Natural killer cell (primary cell): ENCODE measurements around the gene IFT122. TPM values are rescaled to one million over a fixed set of nuclear protein-coding genes. Genes with fewer than 3 reads are reported as not detected.
"Not testable (repeated sequence)": the region's sequence is repeated elsewhere in the genome, so short reads cannot be mapped to it uniquely, and the experiment has no call there.

Source experiments
- ATAC-seq, 3 donors: fragments of 150-1000 bp in 2 of 3; fragments of 200-7000 bp in 1 of 3; cut with Tn5 transposase; 1 replicate in 1 of 3; 2 replicates in 2 of 3; pipeline ENCODE4 v1.10.0; 2021; ENCODE audit warnings: mild to moderate bottlenecking in 2 of 3, moderate library complexity in 2 of 3
- DNase-seq, 2 donors: peaks; one replicate each; pipeline versions ENCODE4 v3.0.0 to v3.0.0-alpha.2; 2013 to 2021; ENCODE audit warnings: mixed read lengths in 1 of 2
- H3K27ac ChIP-seq: one replicate; pipeline ENCODE4 v1.5.1; 2013; ENCODE audit warnings: mild to moderate bottlenecking, low read length
- H3K27me3 ChIP-seq: one replicate; pipeline ENCODE4 v1.6.1; 2013; ENCODE audit warnings: low read length; ENCODE audit not compliant: control insufficient read depth, insufficient read depth
- H3K36me3 ChIP-seq: one replicate; pipeline ENCODE4 v1.6.1; 2013; ENCODE audit warnings: low read length; ENCODE audit not compliant: control insufficient read depth, insufficient read depth
- H3K4me1 ChIP-seq: one replicate; pipeline ENCODE4 v1.6.1; 2013; ENCODE audit warnings: low read length; ENCODE audit not compliant: control insufficient read depth, insufficient read depth
- H3K4me3 ChIP-seq: one replicate; pipeline ENCODE4 v1.5.1; 2013; ENCODE audit warnings: low read length
- H3K9me3 ChIP-seq: one replicate; pipeline ENCODE4 v1.6.1; 2013; ENCODE audit warnings: low read length; ENCODE audit not compliant: control insufficient read depth, insufficient read depth
- H3K27ac Mint-ChIP-seq, 2 donors: one replicate each; pipeline ENCODE4 v1.8.0; 2022; ENCODE audit warnings: mild to moderate bottlenecking in 2 of 2, mixed read lengths in 2 of 2, moderate library complexity in 1 of 2
- H3K27me3 Mint-ChIP-seq, 2 donors: one replicate each; pipeline ENCODE4 v1.8.0; 2022; ENCODE audit warnings: low read depth in 2 of 2, mixed read lengths in 2 of 2
- H3K36me3 Mint-ChIP-seq: one replicate; pipeline ENCODE4 v1.8.0; 2022; ENCODE audit warnings: mixed read lengths
- H3K4me1 Mint-ChIP-seq, 2 donors: one replicate each; pipeline ENCODE4 v1.8.0; 2022; ENCODE audit warnings: mixed read lengths in 2 of 2
- H3K4me3 Mint-ChIP-seq: one replicate; pipeline ENCODE4 v1.8.0; 2022; ENCODE audit warnings: mild to moderate bottlenecking, moderate library complexity, mixed read lengths
- H3K9me3 Mint-ChIP-seq, 2 donors: one replicate each; pipeline ENCODE4 v1.8.0; 2022; ENCODE audit warnings: mixed read lengths in 2 of 2
- WGBS: methylation state at CpG from one replicate; pipeline ENCODE4 v1.1.7; 2013; ENCODE audit warnings: missing lambda C conversion rate; ENCODE audit not compliant: insufficient coverage; 5-methylcytosine and 5-hydroxymethylcytosine counted together
- intact Hi-C: fragments of 100-400 bp; cut with micrococcal nuclease; formaldehyde crosslinking; loops from one replicate; pipeline ENCODE4 v1.14.2; 2022
- total RNA-seq, 4 donors: library from RNA; stranded (reverse); fragments of 120-200 nt in 1 of 4; gene quantifications; one replicate each; pipeline versions ENCODE4 v1.2.3 to v1.2.4, GENCODE V29; 2013 to 2022
- TF ChIP-seq, protein P1 (sequence below): fragments of 200-600 bp; IDR thresholded peaks from one replicate; pipeline ENCODE4 v1.8.0; 2022; ENCODE audit warnings: antibody characterized with exemption

Gene IFT122
- total RNA-seq, 3 donors from 2014 or later (not counting 1 experiment from before 2014, with no cell fraction given) = 20.7 to 26.6 (median 23.9) TPM

DNA sequence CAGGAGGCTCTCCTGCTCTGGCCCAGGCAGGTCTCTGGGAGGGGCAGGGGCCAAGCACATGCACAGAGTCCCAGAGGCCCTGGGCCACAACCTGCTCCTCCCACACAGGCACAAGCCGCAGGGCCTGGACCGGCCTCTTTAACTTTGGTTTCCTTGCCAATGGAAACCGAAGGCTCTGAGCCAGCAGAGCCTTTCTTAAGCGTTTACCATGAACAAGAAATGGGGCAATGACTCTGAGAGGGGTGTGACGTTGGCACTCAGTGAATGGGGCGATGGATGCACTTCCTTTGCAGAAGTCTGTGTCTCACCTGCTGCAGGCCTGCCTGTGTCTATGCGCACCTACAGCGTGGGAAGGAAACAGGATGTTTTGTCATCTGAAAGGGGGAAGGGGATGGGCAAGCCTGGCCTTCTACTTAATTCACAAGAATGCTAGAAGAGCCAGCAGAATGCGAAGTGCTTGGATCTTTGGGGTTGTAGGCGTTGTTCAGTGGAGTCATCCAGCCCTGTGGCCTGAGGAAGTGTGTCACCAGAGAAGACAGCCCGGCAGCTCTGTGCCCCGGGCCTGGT lies 41.8 kb downstream of the IFT122 start:
- intact Hi-C loops = no loop called here
- Histone ChIP-seq H3K27ac (no peak overlapping the region), H3K9me3 (no peaks in the 10 kb centered on the region), H3K4me1 (no peaks in the 10 kb centered on the region), H3K27me3 (no peaks in the 10 kb centered on the region), H3K36me3 (peaks cover 13% of the 10 kb centered on the region), H3K4me3 (no peak overlapping the region)
- DNase-seq (peak in 1 of 2 donors; percentile 75), ATAC-seq (peak in 1 of 3 donors; percentile 34)
- Mint-ChIP-seq H3K27ac (no peak overlapping the region), H3K4me3 (no peak overlapping the region), H3K27me3 (no peaks in the 10 kb centered on the region), H3K4me1 (no peaks in the 10 kb centered on the region), H3K9me3 (no peaks in the 10 kb centered on the region), H3K36me3 (peaks cover 3% of the 10 kb centered on the region)
- TF ChIP-seq, protein P1, sequence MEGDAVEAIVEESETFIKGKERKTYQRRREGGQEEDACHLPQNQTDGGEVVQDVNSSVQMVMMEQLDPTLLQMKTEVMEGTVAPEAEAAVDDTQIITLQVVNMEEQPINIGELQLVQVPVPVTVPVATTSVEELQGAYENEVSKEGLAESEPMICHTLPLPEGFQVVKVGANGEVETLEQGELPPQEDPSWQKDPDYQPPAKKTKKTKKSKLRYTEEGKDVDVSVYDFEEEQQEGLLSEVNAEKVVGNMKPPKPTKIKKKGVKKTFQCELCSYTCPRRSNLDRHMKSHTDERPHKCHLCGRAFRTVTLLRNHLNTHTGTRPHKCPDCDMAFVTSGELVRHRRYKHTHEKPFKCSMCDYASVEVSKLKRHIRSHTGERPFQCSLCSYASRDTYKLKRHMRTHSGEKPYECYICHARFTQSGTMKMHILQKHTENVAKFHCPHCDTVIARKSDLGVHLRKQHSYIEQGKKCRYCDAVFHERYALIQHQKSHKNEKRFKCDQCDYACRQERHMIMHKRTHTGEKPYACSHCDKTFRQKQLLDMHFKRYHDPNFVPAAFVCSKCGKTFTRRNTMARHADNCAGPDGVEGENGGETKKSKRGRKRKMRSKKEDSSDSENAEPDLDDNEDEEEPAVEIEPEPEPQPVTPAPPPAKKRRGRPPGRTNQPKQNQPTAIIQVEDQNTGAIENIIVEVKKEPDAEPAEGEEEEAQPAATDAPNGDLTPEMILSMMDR = no peak
- WGBS = 92% methylated on average over 12 of the region's 12 CpGs

GRCh38 chr3:129482721-129483120 lies 42.7 kb downstream of the IFT122 start:
- TF ChIP-seq, protein P1 = no peak
- H3K27me3 Mint-ChIP-seq = no peaks in the 10 kb centered on the region
- ATAC-seq = no peak
- no peaks in the 10 kb centered on the region for H3K9me3 Mint-ChIP-seq
- Histone ChIP-seq H3K4me3 (no peak overlapping the region), H3K27me3 (no peaks in the 10 kb centered on the region), H3K4me1 (no peaks in the 10 kb centered on the region), H3K9me3 (no peaks in the 10 kb centered on the region), H3K36me3 (peaks cover 13% of the 10 kb centered on the region), H3K27ac (no peak overlapping the region)
- H3K27ac Mint-ChIP-seq = no peak overlapping the region
- no peak for DNase-seq
- H3K4me1 Mint-ChIP-seq = no peaks in the 10 kb centered on the region
- WGBS = 94% methylated on average over 1 of the region's 1 CpG
- no peak overlapping the region for H3K4me3 Mint-ChIP-seq
- intact Hi-C loops = no loop called here
- no peaks in the 10 kb centered on the region for H3K36me3 Mint-ChIP-seq

DNA sequence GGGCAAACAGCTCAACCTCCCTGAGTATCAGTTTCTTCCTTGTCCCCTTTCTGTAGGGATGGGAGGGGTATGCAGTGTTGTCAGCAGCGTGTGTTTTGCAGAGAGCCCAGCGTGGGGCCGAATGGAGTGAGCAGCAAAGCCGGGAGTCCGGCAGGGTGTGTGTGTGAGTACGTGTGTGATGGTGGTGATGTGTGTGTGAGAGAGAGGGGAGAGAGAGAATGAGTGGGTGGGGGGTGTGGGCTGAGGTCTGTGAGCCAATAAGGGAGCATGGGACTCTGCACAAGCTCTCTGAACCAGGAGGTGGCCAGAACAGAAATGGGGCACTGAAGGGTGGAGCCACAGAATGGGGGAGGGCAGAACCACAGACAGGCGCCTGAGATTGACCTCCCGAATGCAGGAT lies 43.8 kb downstream of the IFT122 start:
- intact Hi-C loops = no loop called here
- Mint-ChIP-seq H3K27me3 (no peaks in the 10 kb centered on the region), H3K9me3 (no peaks in the 10 kb centered on the region), H3K4me1 (no peaks in the 10 kb centered on the region), H3K36me3 (no peaks in the 10 kb centered on the region), H3K27ac (no peak overlapping the region), H3K4me3 (no peak overlapping the region)
- Histone ChIP-seq H3K27ac (no peak overlapping the region), H3K4me1 (no peaks in the 10 kb centered on the region), H3K36me3 (peaks cover 13% of the 10 kb centered on the region), H3K27me3 (no peaks in the 10 kb centered on the region), H3K4me3 (no peak overlapping the region), H3K9me3 (no peaks in the 10 kb centered on the region)
- no peak for DNase-seq
- TF ChIP-seq, protein P1 = no peak
- 94% methylated on average over 8 of the region's 8 CpGs for WGBS
- ATAC-seq = no peak

DNA sequence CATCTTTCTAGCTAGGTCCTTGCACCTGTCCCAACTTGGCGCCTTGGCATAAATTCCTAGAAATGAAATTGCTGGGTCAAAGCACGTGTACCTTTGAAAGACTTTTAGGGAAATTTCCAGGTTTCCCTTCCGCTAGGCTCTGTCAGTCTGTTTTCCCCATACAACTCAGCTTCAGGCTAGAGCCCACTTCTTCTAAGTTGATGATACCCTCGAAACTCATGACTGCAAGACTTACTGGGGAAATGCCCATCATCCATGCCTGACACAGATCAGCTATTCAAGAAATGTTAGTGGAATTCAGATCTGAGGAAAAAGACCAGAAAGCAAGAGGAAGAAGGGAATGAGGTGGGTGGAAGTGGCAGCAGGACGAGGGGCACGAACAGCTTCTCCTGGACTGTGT lies 45.1 kb downstream of the IFT122 start:
- DNase-seq, H3K9me3 ChIP-seq, H3K4me3 Mint-ChIP-seq, H3K27me3 ChIP-seq, H3K4me1 ChIP-seq, ATAC-seq, intact Hi-C loops, H3K9me3 Mint-ChIP-seq, H3K27ac Mint-ChIP-seq, H3K27me3 Mint-ChIP-seq, H3K36me3 ChIP-seq, H3K27ac ChIP-seq, H3K4me1 Mint-ChIP-seq, H3K36me3 Mint-ChIP-seq, H3K4me3 ChIP-seq: not testable (repeated sequence)
- WGBS = 97% methylated on average over 6 of the region's 6 CpGs
